Lower leg skin (tissue), 4 donors: ENCODE data around the gene ZAR1L. TPM values are rescaled to one million over a fixed set of nuclear protein-coding genes. Genes with fewer than 3 reads are reported as not detected.

Experiments used
- DNase-seq, 2 donors: peaks; one replicate each; pipeline ENCODE4 v3.0.0-alpha.2; 2019; ENCODE audit warnings: low spot score in 2 of 2
- H3K4me3 ChIP-seq: fragments of 200-600 bp; sonication (generic); 2 replicates; pipeline ENCODE4 v1.5.1; 2017; ENCODE audit warnings: mild to moderate bottlenecking, low read depth; ENCODE audit not compliant: poor library complexity, severe bottlenecking
- POLR2A ChIP-seq, 2 donors: fragments of 450-650 bp; IDR thresholded peaks; one replicate each; pipeline ENCODE4 v1.6.1; 2016 to 2017; ENCODE audit warnings: antibody characterized with exemption in 2 of 2, mild to moderate bottlenecking in 1 of 2, moderate library complexity in 1 of 2
- WGBS, 2 donors: methylation state at CpG; one replicate each; pipeline ENCODE4 v1.1.5; 2018; 5-methylcytosine and 5-hydroxymethylcytosine counted together
- intact Hi-C: fragments of 100-400 bp; cut with DNase I; formaldehyde crosslinking; loops from one replicate; pipeline ENCODE4 v1.15.0; 2023; ENCODE audit warnings: low total_unique reads
- total RNA-seq, 4 donors: library from RNA; depleted of rRNA; stranded (reverse); fragments of >200 nt; gene quantifications; one replicate each; pipeline ENCODE4 v1.1.0, GENCODE V29; 2016
- TF ChIP-seq, protein P1 (sequence below), 3 donors: fragments of 450-650 bp; IDR thresholded peaks; one replicate each; pipeline ENCODE4 v1.5.1; 2016; ENCODE audit warnings: antibody characterized with exemption in 3 of 3, mild to moderate bottlenecking in 3 of 3, moderate library complexity in 2 of 3

ZAR1L gene
- total RNA-seq, 4 donors from 2014 or later: not detected

DNA sequence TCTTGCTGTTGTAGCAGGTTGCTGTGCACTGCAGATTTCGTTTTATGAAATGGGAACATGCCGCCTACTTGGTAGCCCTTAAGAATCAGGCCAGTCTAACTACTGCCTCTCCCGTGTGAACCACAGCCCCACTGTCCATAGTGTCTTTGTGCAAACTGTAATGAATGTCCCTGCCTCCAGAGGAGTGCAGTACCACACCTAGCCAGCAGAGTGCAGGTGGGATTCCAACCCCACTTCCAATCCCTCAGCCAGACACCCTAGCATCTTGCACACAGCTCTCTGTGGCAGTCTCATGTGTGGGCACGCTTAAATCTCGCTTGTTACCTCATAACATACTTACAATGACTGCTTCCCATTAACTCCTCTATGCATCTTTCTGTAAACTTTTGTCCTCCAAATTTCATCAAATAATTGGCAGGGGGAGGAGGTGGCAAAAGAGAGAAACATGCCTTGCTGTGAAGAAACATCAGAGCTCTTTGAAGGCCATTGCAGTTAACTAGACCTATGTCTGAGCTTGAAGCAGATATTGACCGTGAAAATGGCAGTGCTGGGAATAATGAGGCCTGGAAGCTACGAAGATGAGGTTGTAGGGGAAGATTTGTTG lies 47.2 kb downstream of the ZAR1L start:
- WGBS, 2 donors: 72 to 80% methylated on average over 7 of the region's 7 CpGs
- no peak for TF ChIP-seq POLR2A (IDR thresholded peaks at IDR 0.05)
- TF ChIP-seq, protein P1, sequence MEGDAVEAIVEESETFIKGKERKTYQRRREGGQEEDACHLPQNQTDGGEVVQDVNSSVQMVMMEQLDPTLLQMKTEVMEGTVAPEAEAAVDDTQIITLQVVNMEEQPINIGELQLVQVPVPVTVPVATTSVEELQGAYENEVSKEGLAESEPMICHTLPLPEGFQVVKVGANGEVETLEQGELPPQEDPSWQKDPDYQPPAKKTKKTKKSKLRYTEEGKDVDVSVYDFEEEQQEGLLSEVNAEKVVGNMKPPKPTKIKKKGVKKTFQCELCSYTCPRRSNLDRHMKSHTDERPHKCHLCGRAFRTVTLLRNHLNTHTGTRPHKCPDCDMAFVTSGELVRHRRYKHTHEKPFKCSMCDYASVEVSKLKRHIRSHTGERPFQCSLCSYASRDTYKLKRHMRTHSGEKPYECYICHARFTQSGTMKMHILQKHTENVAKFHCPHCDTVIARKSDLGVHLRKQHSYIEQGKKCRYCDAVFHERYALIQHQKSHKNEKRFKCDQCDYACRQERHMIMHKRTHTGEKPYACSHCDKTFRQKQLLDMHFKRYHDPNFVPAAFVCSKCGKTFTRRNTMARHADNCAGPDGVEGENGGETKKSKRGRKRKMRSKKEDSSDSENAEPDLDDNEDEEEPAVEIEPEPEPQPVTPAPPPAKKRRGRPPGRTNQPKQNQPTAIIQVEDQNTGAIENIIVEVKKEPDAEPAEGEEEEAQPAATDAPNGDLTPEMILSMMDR (IDR thresholded peaks at IDR 0.05): no peak
- intact Hi-C loops: no loop called here
- H3K4me3 ChIP-seq: no peak overlapping the region
- DNase-seq: no peak

DNA sequence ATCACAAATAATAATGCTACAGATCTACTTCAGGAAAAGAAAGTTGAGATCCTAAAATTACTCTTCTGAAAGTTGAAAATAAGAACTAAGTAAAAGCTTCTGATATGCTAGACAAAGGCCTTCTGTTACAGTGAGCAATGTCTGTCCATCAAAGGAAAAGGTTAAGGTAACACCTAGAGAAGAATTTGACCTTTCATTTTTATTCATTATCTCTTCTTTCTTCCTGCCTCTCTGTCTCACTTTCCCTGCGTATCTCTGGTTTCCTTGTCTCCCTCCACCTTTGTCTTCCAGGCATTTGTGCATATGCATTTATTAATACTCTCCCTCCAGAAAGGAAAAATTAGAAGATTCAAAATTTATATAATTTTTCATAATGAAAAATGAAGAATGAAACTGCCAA lies 49.0 kb downstream of the ZAR1L start:
- no peak overlapping the region for H3K4me3 ChIP-seq
- intact Hi-C loops: no loop called here
- 95 to 97% methylated on average over 1 of the region's 1 CpG for WGBS, 2 donors
- DNase-seq: no peak
- no peak for TF ChIP-seq POLR2A (IDR thresholded peaks at IDR 0.05)
- TF ChIP-seq, protein P1 (IDR thresholded peaks at IDR 0.05): no peak

DNA sequence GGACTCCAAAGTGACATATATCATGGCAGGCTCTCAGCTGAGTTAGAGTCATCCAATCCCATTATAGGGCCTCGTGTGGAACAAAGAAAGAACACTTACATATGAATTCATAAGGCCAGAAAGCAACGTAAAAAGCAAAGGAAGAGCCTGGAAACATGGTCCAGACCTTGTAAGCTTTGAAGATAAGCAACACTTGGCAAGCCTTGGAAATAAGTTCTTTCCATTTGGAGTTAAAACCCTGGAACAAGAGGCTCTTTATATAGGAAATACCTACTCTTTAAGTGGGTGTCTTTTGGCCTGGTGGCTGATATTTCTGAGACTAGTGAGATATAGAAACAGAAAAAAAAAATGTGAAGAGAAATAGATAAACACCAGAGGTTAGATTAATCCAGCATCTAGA lies 49.4 kb downstream of the ZAR1L start:
- 64 to 70% methylated on average over 2 of the region's 2 CpGs for WGBS, 2 donors
- no peak for DNase-seq
- TF ChIP-seq POLR2A (IDR thresholded peaks at IDR 0.05): no peak
- TF ChIP-seq, protein P1 (IDR thresholded peaks at IDR 0.05): no peak
- no peak overlapping the region for H3K4me3 ChIP-seq
- intact Hi-C loops: no loop called here

DNA sequence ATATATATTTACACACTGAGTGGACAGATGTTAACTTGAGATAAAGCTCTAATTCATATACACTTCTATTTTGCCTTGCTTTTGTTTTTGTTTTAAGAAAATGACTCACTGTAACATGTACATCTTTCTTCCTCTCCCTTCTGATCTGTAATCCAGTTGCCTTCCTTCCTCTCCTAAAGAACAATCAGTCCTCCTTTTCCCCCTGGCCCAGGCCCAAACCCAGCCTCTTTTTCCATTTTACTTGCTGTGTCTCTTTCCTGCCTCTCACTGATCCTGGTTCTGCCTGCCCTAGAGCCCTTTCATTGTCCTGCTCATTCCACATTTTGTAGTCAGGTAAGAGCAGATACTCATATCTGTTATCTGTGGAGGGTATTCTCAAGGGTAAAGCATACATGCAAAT lies 50.8 kb downstream of the ZAR1L start:
- TF ChIP-seq, protein P1 (IDR thresholded peaks at IDR 0.05): no peak
- TF ChIP-seq POLR2A (IDR thresholded peaks at IDR 0.05): no peak
- intact Hi-C loops: no loop called here
- H3K4me3 ChIP-seq: no peak overlapping the region
- peak; percentile 44 to 90 for DNase-seq

DNA sequence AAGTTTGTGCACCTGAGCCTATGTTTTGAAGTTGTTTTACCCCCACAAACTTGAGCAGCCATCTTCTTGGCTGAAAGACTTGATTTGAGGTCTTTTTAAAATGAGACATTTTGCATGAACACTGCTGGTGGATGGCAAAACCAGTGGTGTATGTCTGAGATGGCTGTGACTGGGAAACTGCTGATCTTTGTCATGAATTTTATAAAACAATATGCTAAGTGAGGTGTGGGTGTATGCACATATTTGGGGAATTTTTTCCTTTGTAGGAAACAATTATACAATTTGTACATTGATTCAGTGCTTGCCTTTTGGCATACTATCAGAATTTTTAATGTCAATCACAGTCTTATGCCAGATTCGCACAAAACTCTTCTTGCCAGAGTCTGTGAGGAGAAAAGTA lies 52.5 kb downstream of the ZAR1L start:
- WGBS, 2 donors: 75 to 77% methylated on average over 1 of the region's 1 CpG
- no peak for DNase-seq
- TF ChIP-seq, protein P1 (IDR thresholded peaks at IDR 0.05): no peak
- no peak for TF ChIP-seq POLR2A (IDR thresholded peaks at IDR 0.05)
- intact Hi-C loops: no loop called here
- H3K4me3 ChIP-seq: no peak overlapping the region

DNA sequence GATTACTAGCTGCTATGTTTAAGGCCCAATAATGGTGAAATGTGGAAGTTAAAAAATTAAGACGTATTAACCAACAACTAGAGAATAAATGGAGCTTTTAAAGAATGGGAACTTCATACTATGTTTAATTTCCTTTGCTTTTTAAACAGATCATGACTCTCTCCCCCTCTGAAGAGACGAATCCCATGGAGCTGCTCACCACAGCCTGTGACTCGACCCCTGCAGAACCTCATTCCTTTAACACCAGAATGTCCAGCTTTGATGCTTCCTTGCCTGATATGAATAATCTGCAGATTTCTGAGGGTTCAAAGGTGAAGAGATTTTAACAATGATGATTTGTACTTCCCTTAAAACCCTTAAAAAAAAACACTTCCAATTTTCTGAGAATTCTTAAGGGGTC lies 53.0 kb downstream of the ZAR1L start:
- no peak overlapping the region for H3K4me3 ChIP-seq
- no peak for DNase-seq
- no peak for TF ChIP-seq POLR2A (IDR thresholded peaks at IDR 0.05)
- TF ChIP-seq, protein P1 (IDR thresholded peaks at IDR 0.05): no peak
- intact Hi-C loops: no loop called here
- WGBS, 2 donors: 80 to 85% methylated on average over 3 of the region's 3 CpGs
